M059J (cell line): ENCODE data around the gene DYNC1I1. TPM values are rescaled to one million over a fixed set of nuclear protein-coding genes. Genes with fewer than 3 reads are reported as not detected.

ENCODE experiments used
- DNase-seq: peaks from one replicate; pipeline ENCODE4 v3.0.0-alpha.2; 2012; ENCODE audit warnings: low read depth
- total RNA-seq: library from RNA; depleted of rRNA; stranded (reverse); fragments of >200 nt; shearing (Covaris generic); gene quantifications from 2 replicates; pipeline ENCODE4 v1.2.3, GENCODE V29; 2014

The DYNC1I1 gene
- total RNA-seq, 1 experiment from 2014 or later, result 2.4 TPM

- DNase-seq, result peak; percentile 6
These were observed 188.4 kb downstream of the DYNC1I1 start for GRCh38 chr7:95960706-95961244.

GRCh38 chr7:95963446-95963990, 191.2 kb downstream of the DYNC1I1 start:
- no peak for DNase-seq

- no peak for DNase-seq
These were observed 199.4 kb downstream of the DYNC1I1 start for GRCh38 chr7:95971716-95972115.

GRCh38 chr7:95972523-95972922, 200.2 kb downstream of the DYNC1I1 start:
- DNase-seq, result no peak

- no peak for DNase-seq
These were observed 201.8 kb downstream of the DYNC1I1 start for GRCh38 chr7:95974108-95974507.

GRCh38 chr7:95976369-95977060, 204.2 kb downstream of the DYNC1I1 start:
- DNase-seq, result no peak

GRCh38 chr7:95977994-95978393, 205.6 kb downstream of the DYNC1I1 start:
- DNase-seq, result no peak

GRCh38 chr7:95980167-95980566, 207.8 kb downstream of the DYNC1I1 start:
- no peak for DNase-seq

- DNase-seq, result no peak
These were observed 208.4 kb downstream of the DYNC1I1 start for GRCh38 chr7:95980706-95981105.

GRCh38 chr7:95986178-95986764, 213.9 kb downstream of the DYNC1I1 start:
- DNase-seq, result no peak

- no peak for DNase-seq
These were observed 216.9 kb downstream of the DYNC1I1 start for GRCh38 chr7:95989301-95989700.

- no peak for DNase-seq
These were observed 221.0 kb downstream of the DYNC1I1 start for GRCh38 chr7:95993380-95993779.

- DNase-seq, result no peak
These were observed 223.8 kb downstream of the DYNC1I1 start for GRCh38 chr7:95996174-95996573.

GRCh38 chr7:95996886-95997285, 224.5 kb downstream of the DYNC1I1 start:
- DNase-seq, result no peak

GRCh38 chr7:95997632-95998031, 225.3 kb downstream of the DYNC1I1 start:
- DNase-seq, result no peak

- peak; percentile 2 for DNase-seq
These were observed 227.1 kb downstream of the DYNC1I1 start for GRCh38 chr7:95999481-95999880.

- DNase-seq, result peak; percentile 9
These were observed 232.2 kb downstream of the DYNC1I1 start for GRCh38 chr7:96004578-96004977.

- no peak for DNase-seq
These were observed 232.9 kb downstream of the DYNC1I1 start for GRCh38 chr7:96005271-96005670.

GRCh38 chr7:96009148-96009547, 236.8 kb downstream of the DYNC1I1 start:
- no peak for DNase-seq

GRCh38 chr7:96013836-96014235, 241.5 kb downstream of the DYNC1I1 start:
- no peak for DNase-seq

- DNase-seq, result no peak
These were observed 242.3 kb downstream of the DYNC1I1 start for GRCh38 chr7:96014617-96015016.

- no peak for DNase-seq
These were observed 243.8 kb downstream of the DYNC1I1 start for GRCh38 chr7:96016056-96016586.

- DNase-seq, result no peak
These were observed 244.4 kb downstream of the DYNC1I1 start for GRCh38 chr7:96016735-96017134.
